BJ (cell line): ENCODE data around the gene SLAIN2. TPM values are rescaled to one million over a fixed set of nuclear protein-coding genes. Genes with fewer than 3 reads are reported as not detected.
"Not testable (repeated sequence)": the region's sequence is repeated elsewhere in the genome, so short reads cannot be mapped to it uniquely, and the experiment has no call there.

Experiments used
- CTCF ChIA-PET: fragments of 350-600 bp; formaldehyde crosslinking; extraction: SDS; loops from one replicate; lab custom pipeline; 2021; ENCODE audit warnings: antibody characterized with exemption, inconsistent platforms; lab: Yijun Ruan, JAX
- POLR2A ChIA-PET: fragments of 300-600 bp; sonication (Branson Sonifier 250); formaldehyde crosslinking; extraction: SDS; loops from one replicate; lab custom pipeline; 2021; ENCODE audit warnings: antibody characterized with exemption; lab: Charles Lee
- DNase-seq: peaks from one replicate; pipeline ENCODE4 v3.0.0-alpha.2; 2011; ENCODE audit warnings: low read depth
- H3K27me3 ChIP-seq: 2 replicates; pipeline ENCODE4 v1.6.0; 2011; ENCODE audit warnings: low read length; ENCODE audit not compliant: control insufficient read depth, insufficient read depth
- H3K36me3 ChIP-seq: 2 replicates; pipeline ENCODE4 v1.5.1; 2011; ENCODE audit warnings: low read length; ENCODE audit not compliant: control insufficient read depth, insufficient read depth
- H3K4me3 ChIP-seq: 2 replicates; pipeline ENCODE4 v1.5.1; 2011; ENCODE audit warnings: low read depth, mild to moderate bottlenecking, control low read depth, low read length
- CTCF ChIP-seq: IDR thresholded peaks from 2 replicates; pipeline ENCODE4 v1.5.1; 2011; ENCODE audit warnings: low read depth, mild to moderate bottlenecking, control low read depth, inconsistent platforms, low read length, moderate library complexity; ENCODE audit not compliant: insufficient read depth
- polyA plus RNA-seq: library from polyadenylated mRNA; depleted of rRNA; stranded (reverse); fragments of >200 nt; gene quantifications from 2 replicates; pipeline ENCODE4 v1.2.3, GENCODE V29; 2011

SLAIN2 gene
- polyA plus RNA-seq, 1 experiment = 25.5 TPM

- POLR2A ChIA-PET = no interaction called here
- H3K4me3 ChIP-seq = no peak overlapping the region
- DNase-seq = no peak
- no peaks in the 10 kb centered on the region for H3K27me3 ChIP-seq
- CTCF ChIA-PET = no interaction called here
- no peak for TF ChIP-seq CTCF
- H3K36me3 ChIP-seq = no peaks in the 10 kb centered on the region
Observed at GRCh38 chr4:48311896-48312295, 29.4 kb upstream of the SLAIN2 start.

GRCh38 chr4:48314746-48315145, 26.6 kb upstream of the SLAIN2 start:
- H3K36me3 ChIP-seq, H3K4me3 ChIP-seq, DNase-seq, POLR2A ChIA-PET, H3K27me3 ChIP-seq: not testable (repeated sequence)
- CTCF ChIA-PET = interaction anchor here (1.2 to 1.7 kb wide), 5 partner anchors 8 to 231 kb away, joined by 3 to 5 read pairs (median 4); no protein-coding TSS in a partner anchor

GRCh38 chr4:48315728-48316630, 25.4 kb upstream of the SLAIN2 start:
- POLR2A ChIA-PET = no interaction called here

GRCh38 chr4:48321312-48321711, 20.0 kb upstream of the SLAIN2 start:
- DNase-seq = no peak
- H3K27me3 ChIP-seq = no peaks in the 10 kb centered on the region
- ChIA-PET CTCF (interaction anchor here (1.2 kb wide), 1 partner anchor 225 kb away, joined by 4 read pairs; no protein-coding TSS in a partner anchor), POLR2A (no interaction called here)
- H3K4me3 ChIP-seq = no peak overlapping the region
- no peaks in the 10 kb centered on the region for H3K36me3 ChIP-seq
- no peak for TF ChIP-seq CTCF

More at GRCh38 chr4:48315728-48316630, 25.4 kb upstream of the SLAIN2 start:
- no peak for DNase-seq
- H3K4me3 ChIP-seq = no peak overlapping the region
- CTCF ChIA-PET = interaction anchor here (0.6 to 1.7 kb wide), 9 partner anchors 9 to 230 kb away, joined by 3 to 5 read pairs (median 3); no protein-coding TSS in a partner anchor
- H3K27me3 ChIP-seq = no peaks in the 10 kb centered on the region
- no peaks in the 10 kb centered on the region for H3K36me3 ChIP-seq
- TF ChIP-seq CTCF = peak; percentile 73

- CTCF ChIA-PET = interaction anchor here (0.8 kb wide), 1 partner anchor 83 kb away, joined by 3 read pairs; no protein-coding TSS in a partner anchor
- TF ChIP-seq CTCF = no peak
- no peaks in the 10 kb centered on the region for H3K36me3 ChIP-seq
- H3K27me3 ChIP-seq = no peaks in the 10 kb centered on the region
- H3K4me3 ChIP-seq = no peak overlapping the region
- no peak for DNase-seq
- POLR2A ChIA-PET = no interaction called here
Observed at GRCh38 chr4:48322063-48322462, 19.3 kb upstream of the SLAIN2 start.
